ENCODE results near the gene DUSP5. TPM values are rescaled to one million over a fixed set of nuclear protein-coding genes. Genes with fewer than 3 reads are reported as not detected.

The DUSP5 gene
- total and polyA plus RNA-seq, 4 donors: 2.0 to 8.9 (median 8.0) TPM

GRCh38 chr10:110502851-110503301 lies 5.2 kb downstream of the DUSP5 start:
- DNase-seq (ENCODE audit: low spot score): no peak
- Histone ChIP-seq H3K4me1 (ENCODE audit: control insufficient read depth in 4 of 4, insufficient read depth in 4 of 4, low read length in 3 of 4) (peaks cover 6 to 35% (median 12%) of the 10 kb centered on the region in 4 donors), H3K9ac (ENCODE audit: low read depth in 1 of 2, low read length in 2 of 2) (peak overlapping the region in 1 of 2 donors; percentile 4), H3K27ac (ENCODE audit: low read depth in 1 of 2, low read length in 2 of 2) (peak overlapping the region; percentile 3 to 37), H3K4me3 (ENCODE audit: low read depth in 1 of 3, low read length in 3 of 3) (no peak overlapping the region), H3K36me3 (ENCODE audit: control insufficient read depth in 4 of 4, insufficient read depth in 3 of 4, low read depth in 1 of 4, low read length in 3 of 4) (no peaks in the 10 kb centered on the region), H3K27me3 (ENCODE audit: control insufficient read depth in 4 of 4, insufficient read depth in 4 of 4, low read length in 3 of 4) (no peaks in the 10 kb centered on the region), H3K9me3 (ENCODE audit: control insufficient read depth in 4 of 4, low read length in 3 of 4) (no peaks in the 10 kb centered on the region)
- WGBS: 13% methylated on average over 3 of the region's 3 CpGs
- TF ChIP-seq, protein P1, sequence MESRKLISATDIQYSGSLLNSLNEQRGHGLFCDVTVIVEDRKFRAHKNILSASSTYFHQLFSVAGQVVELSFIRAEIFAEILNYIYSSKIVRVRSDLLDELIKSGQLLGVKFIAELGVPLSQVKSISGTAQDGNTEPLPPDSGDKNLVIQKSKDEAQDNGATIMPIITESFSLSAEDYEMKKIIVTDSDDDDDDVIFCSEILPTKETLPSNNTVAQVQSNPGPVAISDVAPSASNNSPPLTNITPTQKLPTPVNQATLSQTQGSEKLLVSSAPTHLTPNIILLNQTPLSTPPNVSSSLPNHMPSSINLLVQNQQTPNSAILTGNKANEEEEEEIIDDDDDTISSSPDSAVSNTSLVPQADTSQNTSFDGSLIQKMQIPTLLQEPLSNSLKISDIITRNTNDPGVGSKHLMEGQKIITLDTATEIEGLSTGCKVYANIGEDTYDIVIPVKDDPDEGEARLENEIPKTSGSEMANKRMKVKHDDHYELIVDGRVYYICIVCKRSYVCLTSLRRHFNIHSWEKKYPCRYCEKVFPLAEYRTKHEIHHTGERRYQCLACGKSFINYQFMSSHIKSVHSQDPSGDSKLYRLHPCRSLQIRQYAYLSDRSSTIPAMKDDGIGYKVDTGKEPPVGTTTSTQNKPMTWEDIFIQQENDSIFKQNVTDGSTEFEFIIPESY (IDR thresholded peaks at IDR 0.05): no peak
- no peak for TF ChIP-seq SP1 (IDR thresholded peaks at IDR 0.05)
- TF ChIP-seq HNF4A (conservative IDR thresholded peaks at IDR 0.05): peak; percentile 25 to 43
- TF ChIP-seq, protein P2, sequence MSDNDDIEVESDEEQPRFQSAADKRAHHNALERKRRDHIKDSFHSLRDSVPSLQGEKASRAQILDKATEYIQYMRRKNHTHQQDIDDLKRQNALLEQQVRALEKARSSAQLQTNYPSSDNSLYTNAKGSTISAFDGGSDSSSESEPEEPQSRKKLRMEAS (IDR thresholded peaks at IDR 0.05): no peak
- no peak for TF ChIP-seq CTCF (IDR thresholded peaks at IDR 0.05; ENCODE audit: low read depth, low read length, missing input control)
- TF ChIP-seq NR2F2 (IDR thresholded peaks at IDR 0.05): peak; percentile 21
- TF ChIP-seq FOXA2 (IDR thresholded peaks at IDR 0.05): no peak
- no peak for TF ChIP-seq GABPA (IDR thresholded peaks at IDR 0.05 in 1 of 2, conservative IDR thresholded peaks at IDR 0.05 in 1 of 2)
- TF ChIP-seq RXRA (IDR thresholded peaks at IDR 0.05): peak in 1 of 2 donors; percentile 51
- TF ChIP-seq RAD21 (IDR thresholded peaks at IDR 0.05): peak; percentile 58 to 69
- no peak for TF ChIP-seq EGR1 (IDR thresholded peaks at IDR 0.05; ENCODE audit: low read depth in 2 of 2)
- no peak for TF ChIP-seq FOXA1 (IDR thresholded peaks at IDR 0.05)
- TF ChIP-seq, protein P3, sequence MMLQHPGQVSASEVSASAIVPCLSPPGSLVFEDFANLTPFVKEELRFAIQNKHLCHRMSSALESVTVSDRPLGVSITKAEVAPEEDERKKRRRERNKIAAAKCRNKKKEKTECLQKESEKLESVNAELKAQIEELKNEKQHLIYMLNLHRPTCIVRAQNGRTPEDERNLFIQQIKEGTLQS (IDR thresholded peaks at IDR 0.05): no peak
- no peak for TF ChIP-seq JUND (IDR thresholded peaks at IDR 0.05)
- TF ChIP-seq HNF4G (IDR thresholded peaks at IDR 0.05): no peak
- TF ChIP-seq TAF1 (conservative IDR thresholded peaks at IDR 0.05): no peak
- no peak for TF ChIP-seq REST (IDR thresholded peaks at IDR 0.05)
- no peak for TF ChIP-seq YY1 (IDR thresholded peaks at IDR 0.05)

All from liver (tissue), 9 donors.